ENCODE data around the gene SSPN.

Gene SSPN

GRCh38 chr12:26195250-26195640, at the start of gene SSPN:
TSS of gene SSPN (plus strand) at chr12:26195573. CDS start at chr12:26195673, 100 bp downstream.
- DNase-seq (ENCODE audit: low read depth): no peak

GRCh38 chr12:26148291-26148690, 47.1 kb upstream of the SSPN start:
- DNase-seq (ENCODE audit: low read depth): no peak

GRCh38 chr12:26149968-26150500, 45.3 kb upstream of the SSPN start:
- no peak for DNase-seq (ENCODE audit: low read depth)

- no peak for DNase-seq (ENCODE audit: low read depth)
These were observed 44.5 kb upstream of the SSPN start for GRCh38 chr12:26150736-26151450.

GRCh38 chr12:26152507-26153102, 42.8 kb upstream of the SSPN start:
- DNase-seq (ENCODE audit: low read depth): no peak

- no peak for DNase-seq (ENCODE audit: low read depth)
These were observed 41.8 kb upstream of the SSPN start for GRCh38 chr12:26153421-26154154.

GRCh38 chr12:26156201-26156871, 39.0 kb upstream of the SSPN start:
- DNase-seq (ENCODE audit: low read depth): no peak

GRCh38 chr12:26157001-26157400, 38.4 kb upstream of the SSPN start:
- no peak for DNase-seq (ENCODE audit: low read depth)

- no peak for DNase-seq (ENCODE audit: low read depth)
These were observed 37.2 kb upstream of the SSPN start for GRCh38 chr12:26158078-26158764.

GRCh38 chr12:26162174-26162573, 33.2 kb upstream of the SSPN start:
- DNase-seq (ENCODE audit: low read depth): no peak

GRCh38 chr12:26162905-26163304, 32.5 kb upstream of the SSPN start:
- DNase-seq (ENCODE audit: low read depth): no peak

- DNase-seq (ENCODE audit: low read depth): no peak
These were observed 31.3 kb upstream of the SSPN start for GRCh38 chr12:26164118-26164517.

- no peak for DNase-seq (ENCODE audit: low read depth)
These were observed 23.4 kb upstream of the SSPN start for GRCh38 chr12:26172013-26172412.

- no peak for DNase-seq (ENCODE audit: low read depth)
These were observed 22.8 kb upstream of the SSPN start for GRCh38 chr12:26172539-26172938.

GRCh38 chr12:26172946-26173552, 22.3 kb upstream of the SSPN start:
- no peak for DNase-seq (ENCODE audit: low read depth)

- DNase-seq (ENCODE audit: low read depth): no peak
These were observed 18.6 kb upstream of the SSPN start for GRCh38 chr12:26176725-26177124.

GRCh38 chr12:26177283-26177682, 18.1 kb upstream of the SSPN start:
- no peak for DNase-seq (ENCODE audit: low read depth)

GRCh38 chr12:26179826-26180225, 15.5 kb upstream of the SSPN start:
- no peak for DNase-seq (ENCODE audit: low read depth)

GRCh38 chr12:26182377-26182776, 13.0 kb upstream of the SSPN start:
- no peak for DNase-seq (ENCODE audit: low read depth)

GRCh38 chr12:26185532-26186320, 9.6 kb upstream of the SSPN start:
- no peak for DNase-seq (ENCODE audit: low read depth)

Data from stimulated activated CD8-positive, alpha-beta memory T cell treated with anti-CD3 and anti-CD28 coated beads, Interleukin-15, amount 100 ng/mL, for 1 hour (primary cell).